ENCODE data around the gene OPRL1.
"Not testable (repeated sequence)": the region's sequence is repeated elsewhere in the genome, so short reads cannot be mapped to it uniquely, and the experiment has no call there.

The OPRL1 gene

GRCh38 chr20:64087226-64087825 is 7.4 kb downstream of the OPRL1 start:
- DNase-seq (ENCODE audit: low spot score), result not testable (repeated sequence)

DNA sequence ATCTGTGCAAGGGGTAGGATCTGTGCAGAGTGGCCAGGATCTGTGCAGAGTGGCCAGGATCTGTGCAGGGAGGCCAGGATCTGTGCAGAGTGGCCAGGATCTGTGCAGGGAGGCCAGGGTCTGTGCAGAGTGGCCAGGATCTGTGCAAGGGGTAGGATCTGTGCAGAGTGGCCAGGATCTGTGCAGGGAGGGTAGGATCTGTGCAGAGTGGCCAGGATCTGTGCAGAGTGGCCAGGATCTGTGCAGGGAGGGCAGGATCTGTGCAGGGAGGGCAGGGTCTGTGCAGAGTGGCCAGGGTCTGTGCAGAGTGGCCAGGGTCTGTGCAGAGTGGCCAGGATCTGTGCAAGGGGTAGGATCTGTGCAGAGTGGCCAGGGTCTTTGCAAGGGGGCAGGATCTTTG is 8.7 kb downstream of the OPRL1 start:
- DNase-seq (ENCODE audit: low spot score), result not testable (repeated sequence)

GRCh38 chr20:64090165-64090564 is 10.3 kb downstream of the OPRL1 start:
- DNase-seq (ENCODE audit: low spot score), result no peak

GRCh38 chr20:64091340-64091739 is 11.5 kb downstream of the OPRL1 start:
- no peak for DNase-seq (ENCODE audit: low spot score)

DNA sequence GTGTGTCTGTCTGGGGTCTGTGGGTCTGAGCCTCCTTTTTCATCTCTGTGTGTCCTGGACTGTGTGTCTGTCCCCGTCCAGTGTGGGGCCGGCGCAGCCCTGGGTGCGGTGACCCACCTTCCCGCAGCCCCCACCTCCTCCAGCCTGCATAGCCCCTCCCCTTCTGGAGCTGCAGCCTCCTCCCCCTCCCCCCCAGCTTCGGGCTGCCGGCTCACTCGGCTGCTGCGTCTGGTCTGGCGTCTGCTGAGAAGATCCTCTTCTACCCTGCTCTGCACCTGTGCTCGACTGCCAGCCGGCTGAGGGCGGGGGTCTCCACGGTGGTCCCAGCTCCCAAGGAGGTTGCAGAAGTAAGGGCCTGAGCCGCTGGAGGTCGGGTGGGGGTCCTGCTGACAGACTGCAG is 11.9 kb downstream of the OPRL1 start:
- DNase-seq (ENCODE audit: low spot score), result no peak

DNA sequence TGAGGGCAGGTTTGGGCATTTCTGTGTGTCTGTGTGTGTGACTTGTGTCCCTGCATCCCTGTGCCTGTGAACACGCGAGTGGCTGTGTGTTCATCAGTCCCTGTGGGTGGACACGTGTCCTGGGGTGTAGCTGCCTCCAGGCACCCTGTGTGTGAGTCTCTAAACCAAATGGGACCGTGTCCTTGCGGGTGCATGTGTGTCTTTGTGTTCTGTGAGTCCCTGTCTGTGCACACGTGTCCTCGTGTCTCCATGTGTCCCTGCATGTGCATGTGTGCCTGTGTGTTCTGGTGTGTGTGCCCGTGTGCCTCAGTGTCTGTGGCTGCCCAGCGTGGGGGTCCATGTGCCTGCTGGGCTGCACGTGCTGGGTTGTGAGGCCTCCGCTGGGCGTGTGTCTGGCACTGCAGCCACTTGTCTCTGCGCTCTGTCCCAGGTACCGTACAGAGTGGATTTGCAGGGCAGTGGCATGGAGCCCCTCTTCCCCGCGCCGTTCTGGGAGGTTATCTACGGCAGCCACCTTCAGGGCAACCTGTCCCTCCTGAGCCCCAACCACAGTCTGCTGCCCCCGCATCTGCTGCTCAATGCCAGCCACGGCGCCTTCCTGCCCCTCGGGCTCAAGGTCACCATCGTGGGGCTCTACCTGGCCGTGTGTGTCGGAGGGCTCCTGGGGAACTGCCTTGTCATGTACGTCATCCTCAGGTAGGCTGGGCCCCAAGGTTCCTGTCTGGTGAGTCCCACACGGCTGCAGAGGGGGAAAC is 12.6 kb downstream of the OPRL1 start:
- DNase-seq (ENCODE audit: low spot score), result no peak

DNA sequence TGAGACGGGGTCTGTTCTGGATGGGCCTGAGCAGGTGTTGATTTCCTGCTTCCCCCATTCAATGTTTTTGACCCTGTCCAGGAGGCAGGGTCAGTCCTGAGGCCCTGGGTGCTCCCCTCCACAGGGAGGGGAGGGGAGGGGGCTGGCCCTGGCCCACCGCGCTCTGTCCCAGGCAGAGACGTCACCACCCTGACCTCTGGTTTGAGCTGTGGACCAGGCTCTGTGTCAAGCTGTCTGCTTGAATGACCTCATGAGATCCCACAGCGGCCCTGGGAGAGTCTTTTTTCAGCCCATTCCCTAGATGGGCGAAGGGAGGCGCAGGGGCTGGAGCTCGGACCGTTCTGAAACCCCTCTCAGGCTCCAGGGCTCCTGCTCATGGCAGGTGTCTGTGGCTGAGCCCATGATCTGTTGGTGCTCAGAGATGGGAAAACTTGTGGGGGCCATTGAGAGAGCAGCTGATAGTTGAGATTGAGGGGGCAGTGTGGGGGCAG is 13.2 kb downstream of the OPRL1 start:
- DNase-seq (ENCODE audit: low spot score), result no peak

- no peak for DNase-seq (ENCODE audit: low spot score)
These were observed 15.6 kb downstream of the OPRL1 start for GRCh38 chr20:64095455-64095854.

- DNase-seq (ENCODE audit: low spot score), result no peak
These were observed 16.0 kb downstream of the OPRL1 start for GRCh38 chr20:64095927-64096326.

DNA sequence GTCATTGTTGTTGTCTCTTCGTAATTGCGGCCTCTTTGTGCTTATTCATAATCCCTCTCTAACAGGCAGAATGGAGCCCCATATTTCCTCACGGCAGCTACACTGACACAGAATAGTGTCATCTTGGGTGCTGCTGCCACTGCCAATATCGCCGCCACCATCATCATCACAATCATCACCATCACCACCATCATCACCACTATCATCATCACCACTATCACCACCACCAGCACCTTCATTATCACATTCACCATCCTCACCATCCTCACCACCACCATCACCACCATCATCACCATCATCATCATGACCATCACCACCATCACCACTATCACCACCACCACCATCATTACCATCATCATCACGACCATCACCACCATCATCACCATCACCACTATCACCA is 16.7 kb downstream of the OPRL1 start:
- no peak for DNase-seq (ENCODE audit: low spot score)

DNA sequence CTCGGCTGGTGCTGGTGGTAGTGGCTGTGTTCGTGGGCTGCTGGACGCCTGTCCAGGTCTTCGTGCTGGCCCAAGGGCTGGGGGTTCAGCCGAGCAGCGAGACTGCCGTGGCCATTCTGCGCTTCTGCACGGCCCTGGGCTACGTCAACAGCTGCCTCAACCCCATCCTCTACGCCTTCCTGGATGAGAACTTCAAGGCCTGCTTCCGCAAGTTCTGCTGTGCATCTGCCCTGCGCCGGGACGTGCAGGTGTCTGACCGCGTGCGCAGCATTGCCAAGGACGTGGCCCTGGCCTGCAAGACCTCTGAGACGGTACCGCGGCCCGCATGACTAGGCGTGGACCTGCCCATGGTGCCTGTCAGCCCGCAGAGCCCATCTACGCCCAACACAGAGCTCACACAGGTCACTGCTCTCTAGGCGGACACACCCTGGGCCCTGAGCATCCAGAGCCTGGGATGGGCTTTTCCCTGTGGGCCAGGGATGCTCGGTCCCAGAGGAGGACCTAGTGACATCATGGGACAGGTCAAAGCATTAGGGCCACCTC is 18.7 kb downstream of the OPRL1 start:
- no peak for DNase-seq (ENCODE audit: low spot score)

DNA sequence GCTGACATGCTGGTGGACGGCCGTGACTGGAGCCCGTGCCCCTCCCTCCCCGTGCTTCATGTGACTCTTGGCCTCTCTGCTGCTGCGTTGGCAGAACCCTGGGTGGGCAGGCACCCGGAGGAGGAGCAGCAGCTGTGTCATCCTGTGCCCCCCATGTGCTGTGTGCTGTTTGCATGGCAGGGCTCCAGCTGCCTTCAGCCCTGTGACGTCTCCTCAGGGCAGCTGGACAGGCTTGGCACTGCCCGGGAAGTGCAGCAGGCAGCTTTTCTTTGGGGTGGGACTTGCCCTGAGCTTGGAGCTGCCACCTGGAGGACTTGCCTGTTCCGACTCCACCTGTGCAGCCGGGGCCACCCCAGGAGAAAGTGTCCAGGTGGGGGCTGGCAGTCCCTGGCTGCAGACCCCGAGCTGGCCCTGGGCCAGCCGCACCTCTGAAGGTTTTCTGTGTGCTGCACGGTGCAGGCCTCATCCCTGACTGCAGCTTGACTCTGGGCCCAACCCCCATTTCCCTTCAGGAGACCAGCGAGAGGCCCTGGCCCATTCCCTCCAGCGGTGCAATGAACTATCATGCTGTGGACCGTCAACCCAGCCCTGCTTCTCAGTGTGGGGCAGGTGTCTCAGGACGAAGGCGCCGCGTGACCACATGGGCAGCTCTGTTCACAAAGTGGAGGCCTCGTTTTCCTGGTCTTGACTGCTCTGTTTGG is 19.4 kb downstream of the OPRL1 start:
- DNase-seq (ENCODE audit: low spot score), result no peak

DNA sequence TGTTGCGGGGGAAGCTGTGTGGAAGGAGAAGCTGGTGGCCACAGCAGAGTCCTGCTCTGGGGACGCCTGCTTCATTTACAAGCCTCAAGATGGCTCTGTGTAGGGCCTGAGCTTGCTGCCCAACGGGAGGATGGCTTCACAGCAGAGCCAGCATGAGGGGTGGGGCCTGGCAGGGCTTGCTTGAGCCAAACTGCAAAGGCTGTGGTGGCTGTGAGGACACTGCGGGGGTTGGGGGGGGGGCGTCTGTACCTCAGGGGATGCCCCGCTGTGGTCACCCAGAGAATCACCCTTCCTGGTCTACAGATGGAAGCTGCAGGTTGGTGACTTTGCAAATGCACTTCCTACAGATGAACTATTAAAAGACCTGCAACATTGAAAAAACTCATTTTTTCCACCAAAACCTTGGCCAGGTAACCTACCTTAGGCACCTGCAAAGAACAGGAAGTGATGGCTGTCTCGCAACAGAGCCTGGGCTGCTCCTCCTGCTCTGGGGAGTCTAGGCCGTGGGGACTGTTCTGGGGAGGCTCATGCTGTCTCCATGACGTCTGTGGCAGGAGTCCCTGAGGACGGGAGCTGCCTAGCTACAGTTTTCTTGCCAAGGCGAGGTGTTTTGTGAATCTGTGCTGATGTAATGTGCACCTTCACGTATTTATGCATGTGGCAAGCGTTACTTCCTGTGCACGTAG is 20.1 kb downstream of the OPRL1 start:
- DNase-seq (ENCODE audit: low spot score), result no peak

DNA sequence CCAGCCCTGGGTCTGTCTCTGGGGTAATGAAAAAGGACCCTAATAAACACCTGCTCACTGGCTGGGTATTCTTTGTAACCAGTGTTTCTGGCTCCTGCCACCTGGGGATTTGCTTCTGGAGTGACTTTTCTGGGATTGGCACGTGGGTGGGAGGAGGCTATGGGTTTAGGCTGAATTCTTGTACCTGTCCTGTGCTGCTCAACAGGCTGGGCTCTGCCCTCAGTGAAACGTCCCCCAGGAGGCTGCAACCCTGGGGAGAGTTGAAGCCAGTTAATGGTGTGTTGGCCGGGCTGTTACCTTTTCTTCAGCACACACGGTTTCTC is 20.6 kb downstream of the OPRL1 start:
- DNase-seq (ENCODE audit: low spot score), result no peak

GRCh38 chr20:64100946-64101688 is 21.2 kb downstream of the OPRL1 start:
- DNase-seq (ENCODE audit: low spot score), result no peak

GRCh38 chr20:64101731-64102621 is 22.1 kb downstream of the OPRL1 start:
- DNase-seq (ENCODE audit: low spot score), result peak; percentile 33

- no peak for DNase-seq (ENCODE audit: low spot score)
These were observed 22.9 kb downstream of the OPRL1 start for GRCh38 chr20:64102647-64103354.

GRCh38 chr20:64103871-64104666 is 24.2 kb downstream of the OPRL1 start:
- no peak for DNase-seq (ENCODE audit: low spot score)
